PFSK-1 (cell line): ENCODE measurements around the gene FAM174C.

Source experiments
- FOXP2 ChIP-seq: optimal IDR thresholded peaks from 2 replicates; pipeline ENCODE3; 2011; ENCODE audit warnings: borderline replicate concordance, control low read depth, inconsistent platforms; ENCODE audit not compliant: insufficient read depth; ENCODE audit errors: extremely low read length, extremely low read depth
- POLR2AphosphoS5 ChIP-seq: IDR thresholded peaks from 2 replicates; pipeline ENCODE4 v1.6.1; 2012; ENCODE audit warnings: low read depth, mild to moderate bottlenecking, control low read depth, low read length, moderate library complexity
- REST ChIP-seq, 2 experiments: IDR thresholded peaks; 2 replicates each; pipeline versions ENCODE4 v1.6.1 to v1.8.0; 2011 to 2012; ENCODE audit warnings: low read depth in 2 of 2, low read length in 2 of 2, control low read depth in 1 of 2, inconsistent platforms in 1 of 2, mild to moderate bottlenecking in 1 of 2, moderate library complexity in 1 of 2; ENCODE audit not compliant: insufficient read depth in 1 of 2
- SIN3A ChIP-seq: IDR thresholded peaks from 2 replicates; pipeline ENCODE4 v1.6.1; 2012; ENCODE audit warnings: mild to moderate bottlenecking, low read length, moderate library complexity, borderline replicate concordance; ENCODE audit not compliant: insufficient read depth
- TAF1 ChIP-seq: IDR thresholded peaks from 2 replicates; pipeline ENCODE4 v1.6.1; 2012; ENCODE audit warnings: low read length, control low read depth, borderline replicate concordance; ENCODE audit not compliant: insufficient read depth

The FAM174C gene

GRCh38 chr19:1249298-1249989 is 25.9 kb upstream of the FAM174C start:
- TF ChIP-seq POLR2AphosphoS5 (peak; percentile 92), REST (IDR thresholded peaks at IDR 0.05; ENCODE audit: insufficient read depth in 1 of 2, low read depth in 2 of 2, low read length in 2 of 2) (0 out of 4 replicates have a peak, but pooled peaks of 1 of the 2 experiments have one; percentile 6), FOXP2 (peak; percentile 52), SIN3A (peak; percentile 88; the same call in 1 of the 2 replicates), TAF1 (peak; percentile 85; the same call in 1 of the 2 replicates)

- TF ChIP-seq SIN3A (no peak), TAF1 (no peak), REST (IDR thresholded peaks at IDR 0.05; ENCODE audit: insufficient read depth in 1 of 2, low read depth in 2 of 2, low read length in 2 of 2) (no peak), POLR2AphosphoS5 (no peak), FOXP2 (no peak)
These were observed 25.3 kb upstream of the FAM174C start for GRCh38 chr19:1249990-1250436.

- TF ChIP-seq TAF1 (no peak), SIN3A (no peak), FOXP2 (no peak), REST (IDR thresholded peaks at IDR 0.05; ENCODE audit: insufficient read depth in 1 of 2, low read depth in 2 of 2, low read length in 2 of 2) (no peak), POLR2AphosphoS5 (no peak)
These were observed 24.7 kb upstream of the FAM174C start for GRCh38 chr19:1250437-1251260.

GRCh38 chr19:1251330-1252220 is 23.8 kb upstream of the FAM174C start:
- peak; percentile 91; the same call in 1 of the 2 replicates for TF ChIP-seq SIN3A
- peak; percentile 30; the same call in 1 of the 2 replicates for TF ChIP-seq TAF1
- no peak for TF ChIP-seq REST (IDR thresholded peaks at IDR 0.05; ENCODE audit: insufficient read depth in 1 of 2, low read depth in 2 of 2, low read length in 2 of 2)
- peak; percentile 46 for TF ChIP-seq POLR2AphosphoS5
- no peak for TF ChIP-seq FOXP2
